GM18519 (cell line): ENCODE measurements around the gene PHACTR1.

Experiments
- ATAC-seq: cut with Tn5 transposase; IDR thresholded peaks from one replicate; pipeline ENCODE4 v1.9.1; 2021; ENCODE audit warnings: mild to moderate bottlenecking, moderate library complexity; ENCODE audit not compliant: unreplicated experiment, low FRiP score

Gene PHACTR1

GRCh38 chr6:13049666-13050254 lies 333.2 kb downstream of the PHACTR1 start:
- ATAC-seq, result no peak

DNA sequence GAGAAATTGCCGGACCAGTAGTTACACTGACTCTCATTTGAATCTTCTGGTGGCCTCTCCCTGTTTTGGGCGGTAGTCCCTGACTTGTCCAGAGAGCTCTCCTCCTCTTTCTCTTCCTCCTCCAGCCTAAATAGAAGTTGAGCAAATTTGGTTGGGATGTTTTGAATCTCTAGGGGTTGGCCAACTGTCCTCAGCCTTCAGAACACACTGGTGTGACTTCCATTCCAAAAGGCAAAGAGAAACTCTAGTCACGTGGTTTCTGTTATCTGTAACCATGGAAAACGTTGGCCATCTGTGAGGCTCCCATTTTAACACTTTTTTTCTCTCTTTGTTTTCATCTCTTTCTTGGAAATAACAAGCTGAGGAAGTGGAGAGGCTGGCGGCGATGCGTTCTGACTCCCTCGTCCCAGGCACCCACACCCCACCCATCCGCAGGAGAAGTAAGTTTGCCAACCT lies 336.5 kb downstream of the PHACTR1 start:
- no peak for ATAC-seq

GRCh38 chr6:13058051-13058450 lies 341.5 kb downstream of the PHACTR1 start:
- no peak for ATAC-seq

DNA sequence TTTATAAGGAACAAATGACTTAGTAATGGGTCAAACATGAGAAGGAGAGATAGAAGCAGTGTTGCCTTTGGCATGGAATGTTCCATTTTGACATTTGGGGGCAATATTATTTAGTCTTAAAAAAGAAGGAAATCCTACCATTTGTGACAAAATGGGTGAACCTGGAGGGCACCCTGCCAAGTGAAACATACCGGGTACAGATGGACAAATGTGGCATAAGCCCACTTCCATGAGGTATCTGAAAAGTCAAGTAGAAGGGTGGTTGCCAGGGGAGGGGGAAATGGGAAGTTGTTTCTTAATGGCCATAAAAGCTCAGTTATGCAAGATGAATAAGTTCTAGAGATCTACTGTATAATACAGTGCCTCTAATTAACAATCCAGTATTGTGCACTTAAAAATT lies 342.5 kb downstream of the PHACTR1 start:
- no peak for ATAC-seq

- no peak for ATAC-seq
Observed at GRCh38 chr6:13063300-13063918, 346.8 kb downstream of the PHACTR1 start.

GRCh38 chr6:13065581-13065980 lies 349.0 kb downstream of the PHACTR1 start:
- ATAC-seq, result no peak

DNA sequence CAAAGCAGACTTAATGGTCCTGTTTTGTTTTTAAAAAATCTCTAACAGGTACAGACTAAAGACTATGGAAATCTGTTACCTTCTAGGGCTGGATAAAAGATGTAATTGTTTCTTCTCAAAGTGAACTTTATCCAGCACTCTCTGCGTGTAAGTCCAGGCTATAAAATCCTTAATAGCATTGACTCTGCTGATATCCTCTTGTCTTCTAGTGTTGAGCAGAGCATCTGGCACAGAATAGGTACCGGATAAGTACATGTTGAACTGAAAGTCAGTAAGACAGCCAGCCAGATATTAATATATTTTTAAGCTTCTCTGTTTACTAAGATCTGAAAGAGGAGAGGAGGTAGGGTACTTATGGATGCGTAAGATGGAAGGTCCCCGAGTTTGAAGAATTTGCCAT lies 349.5 kb downstream of the PHACTR1 start:
- ATAC-seq, result no peak

DNA sequence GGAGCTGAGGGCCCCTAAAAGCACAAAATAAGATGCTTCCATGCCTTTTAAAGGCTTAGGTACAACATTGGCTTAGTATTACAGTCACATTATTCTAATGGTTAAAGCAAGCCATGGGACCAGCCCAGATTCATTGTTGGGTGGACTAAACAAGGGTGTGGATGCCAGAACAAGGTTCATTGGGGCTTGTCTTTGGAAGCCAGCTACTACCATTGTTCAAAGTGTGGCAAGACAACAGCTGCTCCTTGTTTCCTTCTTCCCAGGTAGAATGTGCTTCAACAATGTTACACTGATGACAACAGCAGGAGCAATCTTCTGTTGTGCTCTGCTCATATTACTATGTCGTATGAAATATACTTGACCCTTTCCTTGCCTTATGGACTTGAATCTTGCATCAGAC lies 350.3 kb downstream of the PHACTR1 start:
- ATAC-seq, result no peak

GRCh38 chr6:13068586-13069210 lies 352.1 kb downstream of the PHACTR1 start:
- ATAC-seq, result no peak

DNA sequence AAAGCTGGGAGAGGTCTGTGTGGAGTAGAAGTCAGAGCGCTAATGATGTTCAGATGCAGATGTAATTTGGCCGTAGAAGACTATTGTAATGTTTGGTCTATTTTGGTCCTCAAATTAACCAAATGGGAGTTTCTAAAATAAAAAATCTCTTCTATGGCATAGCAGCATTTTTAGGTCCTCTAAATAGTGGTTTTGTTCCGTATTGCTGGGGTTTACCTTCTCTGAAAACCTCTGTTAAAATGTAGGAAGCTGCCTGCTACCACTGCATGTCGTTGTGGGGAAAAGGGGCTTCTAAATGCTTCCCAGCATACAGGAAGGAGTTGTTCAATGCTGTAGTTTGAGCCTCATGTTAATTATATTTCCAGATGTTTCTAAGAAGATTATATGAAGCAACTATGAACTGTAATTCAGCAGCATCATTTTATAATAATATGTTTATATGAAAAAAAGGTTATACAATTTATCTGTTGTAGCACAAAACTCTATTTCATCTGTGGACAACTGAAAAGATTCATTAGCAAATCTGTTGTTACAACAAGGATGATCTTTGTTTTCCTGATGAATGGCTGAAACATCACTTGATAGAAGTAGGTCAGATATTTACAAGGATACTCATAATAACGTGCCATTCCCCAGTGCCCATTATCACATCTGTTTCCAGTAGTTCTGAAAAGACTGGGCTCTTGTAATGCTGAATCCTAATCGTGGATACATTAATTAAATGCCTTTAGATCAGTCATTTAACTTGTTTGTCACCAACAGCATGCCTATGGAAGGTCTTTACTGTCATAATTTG lies 355.2 kb downstream of the PHACTR1 start:
- no peak for ATAC-seq

DNA sequence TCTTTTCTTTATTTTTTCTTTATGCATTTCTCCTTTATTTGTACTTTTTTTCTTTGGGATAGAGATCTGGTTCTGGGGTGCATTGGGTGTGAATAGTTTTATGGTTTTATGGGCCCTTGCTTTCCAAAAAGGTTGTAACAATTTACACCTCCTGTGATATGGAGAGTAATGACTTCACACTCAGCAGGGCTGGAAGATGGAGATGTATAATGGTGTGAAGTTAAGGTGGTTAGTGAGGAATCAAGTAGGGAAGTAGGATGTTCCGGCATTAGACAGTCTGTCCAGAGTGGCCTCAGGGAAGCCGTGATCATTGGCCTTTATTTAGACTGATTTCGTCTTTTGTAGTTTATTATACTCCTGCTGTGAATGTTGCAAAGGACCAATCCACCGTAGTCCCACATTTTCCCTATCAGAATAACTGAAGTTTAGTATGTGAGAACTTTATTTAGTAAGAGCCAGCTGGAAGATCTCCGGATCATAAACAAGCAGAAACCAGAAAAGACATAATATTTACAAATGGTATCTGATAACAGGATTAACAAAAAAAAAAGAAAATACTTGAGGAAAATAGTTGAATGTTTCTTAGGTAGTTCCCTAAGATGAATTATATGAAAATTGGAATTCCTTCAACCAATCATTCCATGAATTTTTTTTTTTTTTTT lies 356.2 kb downstream of the PHACTR1 start:
- no peak for ATAC-seq

GRCh38 chr6:13074415-13075140 lies 358.0 kb downstream of the PHACTR1 start:
- ATAC-seq, result no peak

- no peak for ATAC-seq
Observed at GRCh38 chr6:13075141-13075845, 358.7 kb downstream of the PHACTR1 start.

- no peak for ATAC-seq
Observed at GRCh38 chr6:13076575-13076974, 360.0 kb downstream of the PHACTR1 start.

DNA sequence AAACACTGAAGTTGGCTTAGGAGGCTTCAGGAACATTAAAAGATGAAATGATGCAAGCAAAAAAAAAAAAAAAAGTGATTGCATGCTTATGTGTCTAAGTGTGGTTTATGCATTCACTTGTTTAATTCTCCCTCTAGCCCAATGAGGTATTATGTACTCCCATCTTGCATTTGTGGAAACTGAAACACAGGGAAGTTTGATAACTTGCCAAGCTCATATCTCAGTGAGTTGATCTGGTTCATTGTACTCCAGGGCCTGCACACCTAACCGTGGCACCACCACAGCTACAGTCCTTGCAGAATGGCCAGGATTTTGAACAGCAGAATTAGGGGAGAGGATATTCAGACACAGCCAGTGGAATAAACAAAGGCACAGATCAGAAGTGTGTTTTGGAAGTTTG lies 360.6 kb downstream of the PHACTR1 start:
- no peak for ATAC-seq

GRCh38 chr6:13079096-13079723 lies 362.6 kb downstream of the PHACTR1 start:
- ATAC-seq, result no peak

- no peak for ATAC-seq
Observed at GRCh38 chr6:13080462-13081188, 364.1 kb downstream of the PHACTR1 start.

GRCh38 chr6:13081189-13081563 lies 364.6 kb downstream of the PHACTR1 start:
- ATAC-seq, result no peak
